Right kidney (tissue), 1 donor: ENCODE results near the gene RBM8A.

ENCODE experiments used
- DNase-seq: peaks from one replicate; pipeline ENCODE4 v3.0.0-alpha.2; 2016

The RBM8A gene

DNA sequence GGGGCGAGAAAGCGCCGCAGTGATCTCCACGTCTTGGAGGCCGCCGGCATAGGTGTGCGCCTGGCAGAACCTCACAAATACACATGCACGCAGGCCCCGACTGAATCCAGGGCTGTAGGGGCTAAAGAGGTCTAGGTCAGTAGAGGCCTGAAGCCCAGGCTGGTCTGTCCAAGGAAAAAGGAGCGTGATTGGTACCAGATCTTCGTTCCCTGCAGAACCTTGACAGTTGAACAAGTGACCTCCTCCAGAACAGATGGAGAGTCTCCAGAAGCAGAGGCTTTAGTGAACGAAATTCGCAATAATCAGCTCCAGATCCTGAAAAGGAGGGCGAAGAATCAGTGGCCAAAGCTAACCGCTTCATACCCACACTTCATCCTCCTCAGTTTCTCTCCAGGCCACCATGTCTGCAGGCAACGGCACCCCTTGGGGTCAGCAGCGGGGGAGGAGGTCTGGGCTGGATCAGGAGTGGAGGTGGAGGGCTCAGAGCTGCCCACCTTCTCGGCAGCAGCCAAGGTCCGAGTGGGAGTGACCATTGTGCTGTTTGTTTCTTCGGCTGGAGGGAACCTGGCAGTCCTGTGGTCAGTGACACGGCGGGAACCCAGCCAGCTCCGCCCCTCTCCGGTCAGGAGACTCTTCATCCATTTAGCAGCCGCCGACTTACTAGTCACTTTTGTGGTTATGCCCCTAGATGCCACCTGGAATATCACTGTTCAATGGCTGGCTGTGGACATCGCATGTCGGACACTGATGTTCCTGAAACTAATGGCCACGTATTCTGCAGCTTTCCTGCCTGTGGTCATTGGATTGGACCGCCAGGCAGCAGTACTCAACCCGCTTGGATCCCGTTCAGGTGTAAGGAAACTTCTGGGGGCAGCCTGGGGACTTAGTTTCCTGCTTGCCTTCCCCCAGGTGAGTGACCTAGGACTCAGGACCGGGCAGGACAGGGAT lies 8.0 kb downstream of the RBM8A start:
- DNase-seq: no peak

DNA sequence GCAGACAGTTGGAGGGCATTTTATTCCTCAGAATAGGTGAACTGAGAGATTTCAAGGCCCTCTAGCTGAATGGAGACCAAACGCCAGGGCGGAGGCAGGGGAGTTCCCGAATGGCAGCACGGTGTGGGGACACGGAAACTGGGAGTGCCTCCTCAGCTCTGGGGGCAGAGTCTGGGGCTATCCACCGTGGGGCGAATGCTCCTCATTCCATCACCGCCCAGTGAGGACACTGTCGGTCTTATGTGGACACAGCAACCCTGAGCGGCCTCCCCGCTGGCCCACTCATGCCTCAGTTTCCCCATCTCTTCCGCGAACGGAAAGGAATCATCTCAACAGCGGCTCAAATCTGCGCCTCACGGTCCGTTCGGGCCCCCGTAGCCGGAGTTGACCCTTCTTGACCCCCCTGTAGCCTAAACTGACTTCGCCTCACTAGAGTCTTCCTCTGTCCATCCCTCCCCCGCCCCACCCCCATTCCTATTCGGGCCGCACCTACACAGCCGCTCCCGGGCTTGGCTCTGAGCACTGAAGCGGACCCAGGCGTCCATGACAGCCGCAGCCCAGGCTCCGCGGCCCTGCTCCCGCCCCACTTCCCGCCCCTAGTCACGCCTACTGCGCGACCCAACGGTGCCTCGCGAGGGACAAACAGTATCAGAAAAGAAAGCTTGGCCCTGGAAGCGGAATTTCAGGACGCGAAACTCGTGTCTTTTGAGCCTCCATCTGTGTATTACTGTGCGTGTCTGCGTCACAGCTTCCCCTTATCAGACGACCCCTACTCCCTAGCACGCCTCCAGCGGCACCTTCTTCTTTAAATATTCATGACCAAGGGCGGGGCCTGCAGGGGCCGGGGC lies 8.9 kb downstream of the RBM8A start, which contains the start of gene PEX11B:
TSS of gene PEX11B (minus strand) at position 574 of the 848 bp plus-strand sequence. CDS start at position 545, 29 bp downstream.
- DNase-seq: peak; percentile 94

DNA sequence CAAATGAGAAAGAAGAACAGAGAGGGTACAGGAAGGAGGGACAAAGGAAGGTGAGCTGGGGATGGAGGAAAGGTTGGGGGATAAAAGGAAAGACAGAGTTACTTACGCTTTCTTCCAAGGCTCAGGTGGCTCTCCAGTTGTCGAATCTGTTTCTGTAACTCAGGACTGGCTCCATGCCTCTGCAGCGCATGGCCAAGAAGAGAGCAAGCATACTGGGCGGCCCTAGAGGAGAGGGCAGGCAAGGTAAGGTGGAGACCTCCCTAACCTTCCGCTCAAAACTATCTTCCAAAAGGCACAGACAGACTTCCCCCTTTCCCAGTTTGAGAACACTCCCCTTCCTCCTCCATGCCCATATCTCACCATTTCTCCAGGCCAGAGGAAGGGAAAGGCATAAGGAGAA lies 9.7 kb downstream of the RBM8A start:
- DNase-seq: no peak

DNA sequence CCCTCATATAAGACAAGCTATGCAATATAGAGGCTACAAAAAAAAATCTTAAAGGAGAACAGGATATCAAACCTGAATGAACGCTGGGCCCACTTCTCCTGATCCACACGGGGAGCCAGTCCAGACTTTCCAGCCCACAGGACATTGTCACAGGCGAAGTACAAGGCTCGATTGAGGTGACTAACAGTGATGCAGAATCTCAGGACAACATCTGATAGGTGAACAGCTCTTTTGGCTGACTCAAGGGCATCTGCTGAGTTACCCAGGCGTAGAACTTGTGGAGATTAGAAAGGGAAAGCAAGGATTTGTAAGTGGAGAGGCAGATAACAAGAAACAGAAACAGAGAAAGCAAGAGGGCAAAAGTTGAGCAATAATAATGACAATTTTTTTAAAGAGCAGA lies 10.5 kb downstream of the RBM8A start:
- no peak for DNase-seq

DNA sequence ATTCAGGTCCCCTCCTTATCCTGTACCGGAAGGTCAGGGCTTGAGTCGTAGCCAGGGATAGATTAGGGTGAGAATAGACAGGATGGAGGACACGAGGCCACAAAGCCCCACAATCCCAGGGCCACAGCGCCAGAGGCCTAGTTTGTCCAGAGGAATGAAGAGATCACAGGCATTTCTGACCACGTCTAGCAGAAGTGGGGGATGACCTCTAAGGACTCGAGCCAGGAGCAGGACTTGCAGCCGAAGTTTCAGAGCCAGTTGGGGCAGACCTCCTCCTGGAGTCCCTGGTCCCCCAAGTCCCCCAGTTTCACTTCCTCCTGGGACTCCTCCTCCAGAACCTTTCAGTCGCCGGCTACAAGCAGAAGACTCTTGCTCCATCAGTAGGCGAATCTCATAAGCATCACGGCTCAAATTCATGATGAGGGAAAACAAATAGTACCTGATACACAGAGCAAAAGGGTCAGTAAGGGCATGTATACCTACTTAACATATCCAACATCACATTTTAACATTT lies 15.1 kb downstream of the RBM8A start:
- no peak for DNase-seq

- no peak for DNase-seq
Observed at GRCh38 chr1:145908653-145909052, 18.6 kb downstream of the RBM8A start.

- no peak for DNase-seq
Observed at GRCh38 chr1:145906954-145907753, 20.1 kb downstream of the RBM8A start.

DNA sequence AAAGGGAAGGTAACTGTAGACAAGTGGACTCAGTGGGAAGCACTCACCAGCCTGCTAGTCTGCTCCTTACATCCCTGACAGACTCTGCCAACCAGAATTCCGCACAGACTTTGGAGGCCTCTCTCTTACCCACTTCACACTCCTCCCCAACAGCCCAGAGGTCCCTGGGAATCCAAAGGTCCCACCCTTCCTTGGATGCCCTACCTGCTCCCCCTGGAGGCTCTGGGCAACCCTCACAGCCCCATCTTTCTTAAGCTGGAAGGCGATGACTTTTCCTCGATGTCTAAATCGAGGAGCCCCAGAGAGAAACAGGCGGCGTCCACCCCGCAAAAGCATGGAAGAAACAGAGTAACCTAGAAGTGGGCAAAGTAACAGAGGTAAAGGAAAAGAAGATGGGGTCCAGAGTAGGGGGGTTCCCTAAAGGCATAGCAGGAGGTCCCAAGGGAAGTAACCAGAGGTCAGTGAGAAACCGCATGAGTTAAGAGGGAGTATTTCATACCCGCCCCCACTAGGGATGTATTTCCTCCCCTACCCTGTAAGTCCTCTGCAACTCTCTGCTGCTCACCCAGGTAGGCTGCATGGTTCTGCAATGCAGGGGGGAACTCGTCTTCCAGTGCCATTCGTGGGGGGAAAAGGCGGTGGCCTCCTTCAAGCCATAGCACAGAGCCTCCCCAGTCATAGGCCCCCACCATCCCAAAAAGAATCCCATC lies 25.8 kb downstream of the RBM8A start:
- DNase-seq: no peak

GRCh38 chr1:145898756-145899155 lies 28.5 kb downstream of the RBM8A start:
- DNase-seq: no peak

DNA sequence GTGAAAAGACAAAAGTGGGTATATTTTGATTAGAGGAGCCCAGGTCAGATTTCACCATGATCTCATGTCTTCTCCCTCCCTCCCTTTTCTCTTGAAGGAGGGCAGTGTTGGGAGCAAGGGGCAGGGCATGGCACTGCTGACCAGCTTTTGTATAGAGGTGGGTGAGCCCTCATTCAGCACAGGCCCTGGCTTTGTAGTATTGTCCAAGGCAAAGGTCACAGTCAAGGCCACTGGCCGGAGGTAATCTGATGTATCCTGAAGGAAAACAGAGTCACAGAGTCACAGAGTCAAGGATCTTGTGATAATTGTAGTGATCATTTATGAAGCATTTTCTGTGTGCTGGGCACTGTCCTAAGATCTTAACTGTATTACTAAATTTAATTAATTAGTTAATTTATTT lies 29.3 kb downstream of the RBM8A start:
- DNase-seq: no peak

DNA sequence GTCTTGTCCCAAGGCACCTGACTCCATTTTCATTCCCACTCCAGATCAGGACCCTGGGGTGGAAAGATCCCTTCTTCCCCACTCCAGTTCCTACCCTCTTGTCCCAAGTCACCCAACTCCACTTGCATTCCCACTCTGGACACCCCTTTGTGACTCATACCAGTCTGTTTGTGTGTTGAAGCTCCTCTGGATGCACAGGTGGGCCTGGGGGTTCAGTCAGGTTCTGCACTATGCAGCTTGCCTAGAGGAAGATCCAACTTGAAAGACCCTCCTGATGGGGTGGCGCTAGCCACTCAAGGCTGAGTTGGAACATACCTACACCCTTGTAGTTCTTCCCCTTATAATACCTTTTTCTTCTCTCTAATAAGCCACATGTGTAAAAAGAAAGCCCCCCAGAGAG lies 31.8 kb downstream of the RBM8A start:
- DNase-seq: no peak

DNA sequence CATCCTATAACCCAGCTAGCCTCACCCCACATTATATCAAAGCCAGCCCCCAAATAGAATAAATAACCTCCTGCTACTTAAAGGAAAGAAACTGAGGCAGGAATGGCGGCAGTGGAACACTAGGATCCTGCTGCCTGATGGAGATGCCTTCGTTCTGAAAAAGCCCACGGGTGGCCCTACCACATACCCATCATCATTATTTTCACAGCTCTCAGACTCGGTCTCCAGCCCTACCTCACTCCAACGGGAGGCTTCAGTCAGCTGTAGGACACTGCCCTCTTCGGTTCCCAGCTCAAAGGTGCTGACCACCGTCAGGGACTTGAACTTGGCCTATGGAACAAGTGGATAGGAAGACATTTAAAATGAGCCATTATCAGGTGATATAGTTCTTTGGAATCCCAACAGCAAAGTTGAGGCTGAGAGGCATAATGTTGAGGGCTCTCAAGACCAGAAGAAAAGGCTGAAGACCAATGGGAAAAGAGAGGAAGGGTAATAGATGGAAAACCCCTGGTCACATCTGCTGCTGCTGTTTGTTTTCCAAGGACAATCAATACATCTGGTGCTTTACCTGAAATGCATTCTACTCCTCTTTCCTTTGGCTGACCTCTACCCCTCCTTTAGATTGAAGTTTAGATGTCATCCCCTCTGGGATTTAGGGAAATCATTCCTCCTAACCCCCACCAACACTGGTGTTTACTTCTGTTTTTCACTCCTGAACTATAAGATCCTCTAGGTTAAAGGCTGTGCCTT lies 33.8 kb downstream of the RBM8A start:
- DNase-seq: no peak

GRCh38 chr1:145892486-145893087 lies 34.7 kb downstream of the RBM8A start:
- DNase-seq: no peak

- peak; percentile 82 for DNase-seq
Observed at GRCh38 chr1:145891587-145892485, 35.4 kb downstream of the RBM8A start.

DNA sequence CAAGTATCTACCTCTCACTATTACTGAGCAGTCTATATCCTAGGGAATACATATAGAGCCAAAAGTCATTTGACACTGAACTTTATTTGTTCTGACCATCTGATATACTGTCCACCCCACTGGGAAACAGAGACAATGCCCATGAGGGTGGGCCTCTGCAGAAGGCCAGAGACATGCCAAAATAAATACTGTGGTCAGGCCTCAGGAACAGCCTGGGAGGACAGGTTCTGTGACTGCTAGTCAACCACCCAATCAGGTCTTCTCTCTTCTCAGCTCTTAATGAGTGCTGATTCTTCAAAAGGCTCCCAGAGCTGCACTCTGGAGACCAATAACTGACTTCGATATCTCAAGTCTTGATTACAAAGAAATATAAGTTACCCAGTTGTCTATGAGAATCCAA lies 36.1 kb downstream of the RBM8A start:
- DNase-seq: no peak

- no peak for DNase-seq
Observed at GRCh38 chr1:145889722-145890121, 37.6 kb downstream of the RBM8A start.

DNA sequence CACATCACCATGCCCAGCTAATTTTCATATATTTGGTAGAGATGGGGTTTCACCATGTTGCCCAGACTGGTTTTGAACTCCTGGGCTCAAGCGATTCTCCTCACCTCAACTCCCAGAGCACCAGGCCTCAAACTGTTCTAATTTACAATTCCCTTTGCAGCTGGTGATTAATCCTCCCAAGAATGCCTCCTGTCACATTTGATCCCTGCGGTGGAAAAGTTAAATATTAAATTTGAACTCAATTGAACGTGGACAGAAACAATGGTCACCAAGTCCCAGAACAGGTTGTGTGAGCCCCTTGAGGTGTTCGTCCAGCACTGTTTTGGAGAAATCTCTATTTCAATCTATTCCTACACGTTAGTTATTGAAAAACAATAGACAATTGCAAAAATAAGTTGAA lies 39.7 kb downstream of the RBM8A start:
- DNase-seq: peak; percentile 8

DNA sequence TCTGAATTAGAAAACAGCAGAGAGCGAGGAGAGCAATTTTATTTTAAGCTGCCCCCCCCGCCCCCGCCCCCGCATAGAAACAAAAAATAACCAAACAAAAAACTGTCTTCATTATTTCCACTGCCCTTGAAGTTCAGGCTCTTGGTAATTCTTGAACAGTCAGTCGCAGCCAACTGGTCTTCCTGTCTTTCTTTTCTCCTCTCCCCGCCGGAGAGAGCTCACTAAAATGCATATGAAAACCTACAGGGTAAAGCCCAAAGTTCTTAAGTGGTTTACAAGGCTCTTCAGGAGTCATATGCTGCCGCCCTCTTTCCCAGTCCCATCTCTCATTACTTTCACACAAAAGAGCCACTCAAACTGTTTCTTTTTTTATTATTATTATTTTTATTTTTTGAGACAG lies 40.5 kb downstream of the RBM8A start:
- DNase-seq: no peak

- DNase-seq: peak; percentile 20
Observed at GRCh38 chr1:145886390-145886789, 40.9 kb downstream of the RBM8A start.
